ENCODE measurements around the gene RGS6. TPM values are rescaled to one million over a fixed set of nuclear protein-coding genes. Genes with fewer than 3 reads are reported as not detected.
"Not testable (repeated sequence)": the region's sequence is repeated elsewhere in the genome, so short reads cannot be mapped to it uniquely, and the experiment has no call there.

Gene RGS6
- total RNA-seq, 1 donor, result 2.5 TPM

- H3K4me3 ChIP-seq (ENCODE audit: low read length), result no peak overlapping the region
- peaks cover 57% of the 10 kb centered on the region for H3K27me3 ChIP-seq (ENCODE audit: insufficient read depth, low read length)
- H3K4me1 ChIP-seq (ENCODE audit: insufficient read depth, low read length), result peaks cover 10% of the 10 kb centered on the region
- H3K9me3 ChIP-seq (ENCODE audit: low read depth, low read length), result no peaks in the 10 kb centered on the region
Observed at GRCh38 chr14:71933001-71933587, 865 bp downstream of the RGS6 start.

GRCh38 chr14:71938273-71938672 lies 6.0 kb downstream of the RGS6 start:
- peaks cover 24% of the 10 kb centered on the region for H3K27me3 ChIP-seq (ENCODE audit: insufficient read depth, low read length)
- H3K4me1 ChIP-seq (ENCODE audit: insufficient read depth, low read length); H3K4me3 ChIP-seq (ENCODE audit: low read length); H3K9me3 ChIP-seq (ENCODE audit: low read depth, low read length): not testable (repeated sequence)

GRCh38 chr14:71939344-71939743 lies 7.1 kb downstream of the RGS6 start:
- not testable (repeated sequence) for H3K4me3 ChIP-seq (ENCODE audit: low read length); H3K4me1 ChIP-seq (ENCODE audit: insufficient read depth, low read length); H3K9me3 ChIP-seq (ENCODE audit: low read depth, low read length)
- H3K27me3 ChIP-seq (ENCODE audit: insufficient read depth, low read length), result peaks cover 14% of the 10 kb centered on the region

- H3K9me3 ChIP-seq (ENCODE audit: low read depth, low read length); H3K27me3 ChIP-seq (ENCODE audit: insufficient read depth, low read length); H3K4me3 ChIP-seq (ENCODE audit: low read length); H3K4me1 ChIP-seq (ENCODE audit: insufficient read depth, low read length): not testable (repeated sequence)
Observed at GRCh38 chr14:71940500-71940899, 8.3 kb downstream of the RGS6 start.

- H3K4me3 ChIP-seq (ENCODE audit: low read length); H3K4me1 ChIP-seq (ENCODE audit: insufficient read depth, low read length); H3K9me3 ChIP-seq (ENCODE audit: low read depth, low read length); H3K27me3 ChIP-seq (ENCODE audit: insufficient read depth, low read length): not testable (repeated sequence)
Observed at GRCh38 chr14:71941616-71942015, 9.4 kb downstream of the RGS6 start.

GRCh38 chr14:71942904-71943694 lies 10.9 kb downstream of the RGS6 start:
- H3K4me1 ChIP-seq (ENCODE audit: insufficient read depth, low read length), result peaks cover 3% of the 10 kb centered on the region

GRCh38 chr14:71943695-71944018 lies 11.4 kb downstream of the RGS6 start:
- Histone ChIP-seq H3K4me3 (ENCODE audit: low read length) (no peak overlapping the region), H3K4me1 (ENCODE audit: insufficient read depth, low read length) (peaks cover 3% of the 10 kb centered on the region), H3K27me3 (ENCODE audit: insufficient read depth, low read length) (no peaks in the 10 kb centered on the region), H3K9me3 (ENCODE audit: low read depth, low read length) (no peaks in the 10 kb centered on the region)

More at GRCh38 chr14:71942904-71943694, 10.9 kb downstream of the RGS6 start:
- H3K4me3 ChIP-seq (ENCODE audit: low read length), result no peak overlapping the region
- no peaks in the 10 kb centered on the region for H3K9me3 ChIP-seq (ENCODE audit: low read depth, low read length)
- H3K27me3 ChIP-seq (ENCODE audit: insufficient read depth, low read length), result no peaks in the 10 kb centered on the region

- Histone ChIP-seq H3K4me1 (ENCODE audit: insufficient read depth, low read length) (peaks cover under 1% of the 10 kb centered on the region), H3K4me3 (ENCODE audit: low read length) (no peak overlapping the region), H3K27me3 (ENCODE audit: insufficient read depth, low read length) (no peaks in the 10 kb centered on the region), H3K9me3 (ENCODE audit: low read depth, low read length) (no peaks in the 10 kb centered on the region)
Observed at GRCh38 chr14:71947947-71948500, 15.8 kb downstream of the RGS6 start.

- Histone ChIP-seq H3K9me3 (ENCODE audit: low read depth, low read length) (no peaks in the 10 kb centered on the region), H3K27me3 (ENCODE audit: insufficient read depth, low read length) (no peaks in the 10 kb centered on the region), H3K4me1 (ENCODE audit: insufficient read depth, low read length) (no peaks in the 10 kb centered on the region), H3K4me3 (ENCODE audit: low read length) (no peak overlapping the region)
Observed at GRCh38 chr14:71952381-71953363, 20.4 kb downstream of the RGS6 start.

GRCh38 chr14:71956920-71957563 lies 24.8 kb downstream of the RGS6 start:
- Histone ChIP-seq H3K4me1 (ENCODE audit: insufficient read depth, low read length) (no peaks in the 10 kb centered on the region), H3K9me3 (ENCODE audit: low read depth, low read length) (no peaks in the 10 kb centered on the region), H3K27me3 (ENCODE audit: insufficient read depth, low read length) (no peaks in the 10 kb centered on the region), H3K4me3 (ENCODE audit: low read length) (no peak overlapping the region)

GRCh38 chr14:71959055-71959454 lies 26.8 kb downstream of the RGS6 start:
- no peaks in the 10 kb centered on the region for H3K27me3 ChIP-seq (ENCODE audit: insufficient read depth, low read length)
- no peak overlapping the region for H3K4me3 ChIP-seq (ENCODE audit: low read length)
- H3K4me1 ChIP-seq (ENCODE audit: insufficient read depth, low read length), result no peaks in the 10 kb centered on the region
- no peaks in the 10 kb centered on the region for H3K9me3 ChIP-seq (ENCODE audit: low read depth, low read length)

- H3K4me3 ChIP-seq (ENCODE audit: low read length), result no peak overlapping the region
- H3K9me3 ChIP-seq (ENCODE audit: low read depth, low read length), result no peaks in the 10 kb centered on the region
- no peaks in the 10 kb centered on the region for H3K4me1 ChIP-seq (ENCODE audit: insufficient read depth, low read length)
- no peaks in the 10 kb centered on the region for H3K27me3 ChIP-seq (ENCODE audit: insufficient read depth, low read length)
Observed at GRCh38 chr14:71960494-71961353, 28.5 kb downstream of the RGS6 start.

GRCh38 chr14:71961972-71962371 lies 29.7 kb downstream of the RGS6 start:
- Histone ChIP-seq H3K9me3 (ENCODE audit: low read depth, low read length) (no peaks in the 10 kb centered on the region), H3K4me1 (ENCODE audit: insufficient read depth, low read length) (no peaks in the 10 kb centered on the region), H3K4me3 (ENCODE audit: low read length) (no peak overlapping the region), H3K27me3 (ENCODE audit: insufficient read depth, low read length) (no peaks in the 10 kb centered on the region)

- H3K4me1 ChIP-seq (ENCODE audit: insufficient read depth, low read length), result no peaks in the 10 kb centered on the region
- no peak overlapping the region for H3K4me3 ChIP-seq (ENCODE audit: low read length)
- H3K9me3 ChIP-seq (ENCODE audit: low read depth, low read length), result no peaks in the 10 kb centered on the region
- H3K27me3 ChIP-seq (ENCODE audit: insufficient read depth, low read length), result no peaks in the 10 kb centered on the region
Observed at GRCh38 chr14:71964716-71965115, 32.5 kb downstream of the RGS6 start.
